Small intestine (tissue), 7 donors: ENCODE results near the gene MT1M. TPM values are rescaled to one million over a fixed set of nuclear protein-coding genes. Genes with fewer than 3 reads are reported as not detected.
"Not testable (repeated sequence)": the region's sequence is repeated elsewhere in the genome, so short reads cannot be mapped to it uniquely, and the experiment has no call there.

Source experiments
- DNase-seq, 2 donors: peaks; one replicate each; pipeline versions ENCODE4 v3.0.0 to v3.0.0-alpha.2; 2013
- FAIRE-seq: peaks from 2 replicates; lab custom pipeline; 2012; peaks lifted over from hg19 to GRCh38; lab: Jason Lieb, UNC
- H3K27ac ChIP-seq, 3 donors: one replicate each; pipeline ENCODE4 v1.5.1; 2013; ENCODE audit warnings: low read length in 2 of 3, mild to moderate bottlenecking in 2 of 3, control low read depth in 1 of 3, inconsistent platforms in 1 of 3, low read depth in 1 of 3, moderate library complexity in 1 of 3
- H3K27me3 ChIP-seq, 3 donors: one replicate each; pipeline ENCODE4 v1.6.1; 2013; ENCODE audit warnings: low read length in 3 of 3, inconsistent platforms in 1 of 3; ENCODE audit not compliant: control insufficient read depth in 3 of 3, insufficient read depth in 3 of 3
- H3K36me3 ChIP-seq, 3 donors: one replicate each; pipeline ENCODE4 v1.6.1; 2013; ENCODE audit warnings: low read length in 3 of 3, inconsistent platforms in 1 of 3, low read depth in 1 of 3, mild to moderate bottlenecking in 1 of 3, moderate library complexity in 1 of 3; ENCODE audit not compliant: control insufficient read depth in 3 of 3, insufficient read depth in 2 of 3
- H3K4me1 ChIP-seq, 3 donors: one replicate each; pipeline ENCODE4 v1.6.1; 2013; ENCODE audit warnings: low read length in 2 of 3, inconsistent platforms in 1 of 3, low read depth in 1 of 3, mild to moderate bottlenecking in 1 of 3, moderate library complexity in 1 of 3; ENCODE audit not compliant: control insufficient read depth in 3 of 3, insufficient read depth in 2 of 3
- H3K4me3 ChIP-seq, 3 donors: one replicate each; pipeline ENCODE4 v1.5.1; 2013; ENCODE audit warnings: low read length in 3 of 3, control low read depth in 1 of 3, inconsistent platforms in 1 of 3, low read depth in 1 of 3, mild to moderate bottlenecking in 1 of 3, moderate library complexity in 1 of 3
- H3K9me3 ChIP-seq, 2 donors: one replicate each; pipeline ENCODE4 v1.6.1; 2013; ENCODE audit warnings: low read depth in 1 of 2, low read length in 1 of 2; ENCODE audit not compliant: control insufficient read depth in 2 of 2, insufficient read depth in 1 of 2
- WGBS, 3 donors: extraction: QIAGEN DNeasy Blood & Tissue Kit; methylation state at CpG; one replicate each; pipeline ENCODE4 v1.1.7; 2013; 5-methylcytosine and 5-hydroxymethylcytosine counted together
- polyA plus RNA-seq, 4 donors: library from polyadenylated mRNA; stranded (reverse) in 3 of 4; unstranded in 1 of 4; fragments of 200-250 nt in 3 of 4; fragments of 120-200 nt in 1 of 4; gene quantifications; one replicate each; pipeline versions ENCODE4 v1.2.1 to v1.2.3, GENCODE V29; 2013
- donor health status: healthy with polysubstance abuse.
- donor health status: control.
- donor health status: control.
- donor health status: Bipolar disorder and iron deficiency.
- donor health status: healthy.

The MT1M gene
- polyA plus RNA-seq, 4 donors, result 3.5 to 106 (median 8.6) TPM

DNA sequence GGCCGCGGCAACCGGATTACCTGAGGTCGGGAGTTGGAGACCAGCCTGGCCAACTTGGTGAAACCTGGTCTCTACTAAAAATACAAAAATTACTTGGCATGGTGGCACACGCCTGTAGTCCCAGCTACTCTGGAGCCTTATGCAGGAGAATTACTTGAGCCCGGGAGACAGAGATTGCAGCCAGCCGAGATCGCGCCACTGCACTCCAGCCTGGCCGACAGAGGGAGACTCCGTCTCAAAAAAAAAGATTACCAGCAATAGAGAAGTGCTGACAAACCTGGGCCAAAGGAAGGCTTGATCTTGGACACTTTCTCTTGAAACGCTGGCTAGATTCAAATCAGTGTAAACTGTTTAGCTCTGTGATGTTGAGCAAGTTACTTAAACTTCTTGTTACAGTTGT lies 41.5 kb downstream of the MT1M start:
- H3K4me3 ChIP-seq, result no peak overlapping the region
- WGBS, 3 donors, result 31 to 43% (median 38%) methylated on average over 12 of the region's 12 CpGs
- FAIRE-seq (no peak), DNase-seq (peak; percentile 54 to 59)
- no peaks in the 10 kb centered on the region for H3K9me3 ChIP-seq
- peaks cover 0 to 3% (median 0%) of the 10 kb centered on the region in 3 donors for H3K36me3 ChIP-seq
- no peak overlapping the region for H3K27ac ChIP-seq
- peaks cover 0 to 12% (median 0%) of the 10 kb centered on the region in 3 donors for H3K4me1 ChIP-seq
- H3K27me3 ChIP-seq, result peaks cover 0 to 35% (median 14%) of the 10 kb centered on the region in 3 donors

DNA sequence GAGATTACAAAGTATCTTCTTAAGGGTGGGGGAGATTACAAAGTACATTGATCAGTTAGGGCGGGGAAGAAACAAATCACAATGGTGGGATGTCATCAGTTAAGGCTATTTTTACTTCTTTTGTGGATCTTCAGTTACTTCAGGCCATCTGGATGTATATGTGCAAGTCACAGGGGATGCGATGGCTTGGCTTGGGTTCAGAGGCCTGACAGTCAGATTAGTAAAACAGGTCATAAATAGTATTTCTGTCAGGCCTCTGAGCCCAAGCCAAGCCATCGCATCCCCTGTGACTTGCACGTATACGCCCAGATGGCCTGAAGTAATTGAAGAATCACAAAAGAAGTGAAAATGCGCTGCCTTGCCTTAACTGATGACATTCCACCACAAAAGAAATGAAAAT lies 42.1 kb downstream of the MT1M start:
- H3K27ac ChIP-seq, FAIRE-seq, H3K36me3 ChIP-seq, H3K9me3 ChIP-seq, H3K4me1 ChIP-seq, DNase-seq, H3K4me3 ChIP-seq: not testable (repeated sequence)
- H3K27me3 ChIP-seq, result peaks cover 0 to 28% (median 10%) of the 10 kb centered on the region in 3 donors
- 88 to 93% (median 89%) methylated on average over 6 of the region's 6 CpGs for WGBS, 3 donors

DNA sequence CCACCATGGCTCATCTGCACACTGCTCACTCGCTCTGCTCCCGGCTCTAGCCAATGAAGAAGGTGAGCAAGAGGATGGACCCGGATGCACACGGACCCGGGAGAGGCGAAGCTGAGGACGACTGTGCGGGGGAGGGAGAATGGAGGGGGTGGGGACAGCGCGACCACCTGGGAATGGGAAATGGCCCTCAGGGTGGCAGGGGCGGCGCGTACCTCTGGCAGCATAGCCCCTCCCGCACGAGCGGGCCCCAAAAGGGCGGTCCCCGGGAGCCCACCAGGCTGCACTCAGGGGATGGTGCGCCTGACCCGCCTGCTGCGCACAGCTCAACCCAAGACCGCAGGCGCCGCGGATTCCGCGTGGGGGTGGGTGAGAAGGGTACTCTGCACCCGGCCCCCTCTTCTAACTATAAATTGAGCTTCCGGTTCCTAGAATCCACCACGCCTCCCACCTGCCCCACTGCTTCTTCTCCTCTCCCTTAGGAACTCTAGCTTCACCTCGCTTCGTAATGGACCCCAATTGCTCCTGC lies 43.3 kb downstream of the MT1M start:
- Histone ChIP-seq H3K9me3 (no peaks in the 10 kb centered on the region), H3K4me1 (no peaks in the 10 kb centered on the region), H3K27me3 (peaks cover 0 to 17% (median under 1%) of the 10 kb centered on the region in 3 donors), H3K36me3 (peaks cover 0 to 1% (median 0%) of the 10 kb centered on the region in 3 donors), H3K27ac (no peak overlapping the region), H3K4me3 (peak overlapping the region in 2 of 3 donors; percentile 39 to 45)
- peak; percentile 35 to 60 for DNase-seq
- FAIRE-seq, result no peak
- WGBS, 3 donors, result 3 to 10% (median 4%) methylated on average over 24 to 32 of the region's 32 CpGs

DNA sequence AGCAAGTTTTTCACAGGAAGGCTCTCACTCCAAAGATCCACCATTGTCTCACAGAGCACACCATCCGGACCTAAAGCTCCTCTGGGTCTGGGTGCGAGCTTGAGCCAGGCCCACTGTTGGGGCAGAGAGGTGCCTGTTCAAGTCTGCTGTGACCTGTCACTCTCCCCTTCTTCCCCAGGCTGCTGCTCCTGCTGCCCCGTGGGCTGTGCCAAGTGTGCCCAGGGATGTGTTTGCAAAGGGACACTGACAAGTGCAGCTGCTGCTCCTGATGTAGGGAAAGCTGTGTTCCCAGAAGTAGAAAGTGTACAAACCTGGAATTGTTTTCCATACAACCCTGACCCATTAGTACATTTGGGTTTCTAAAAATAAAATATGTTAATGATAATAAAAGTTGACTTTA lies 45.0 kb downstream of the MT1M start:
- peaks cover 0 to 6% (median 0%) of the 10 kb centered on the region in 3 donors for H3K4me1 ChIP-seq
- H3K9me3 ChIP-seq, result no peaks in the 10 kb centered on the region
- WGBS, 3 donors, result 70 to 76% (median 76%) methylated on average over 3 of the region's 3 CpGs
- no peaks in the 10 kb centered on the region for H3K36me3 ChIP-seq
- no peak for DNase-seq
- no peak for FAIRE-seq
- H3K4me3 ChIP-seq, result no peak overlapping the region
- H3K27ac ChIP-seq, result no peak overlapping the region
- H3K27me3 ChIP-seq, result peaks cover 0 to 13% (median 0%) of the 10 kb centered on the region in 3 donors

DNA sequence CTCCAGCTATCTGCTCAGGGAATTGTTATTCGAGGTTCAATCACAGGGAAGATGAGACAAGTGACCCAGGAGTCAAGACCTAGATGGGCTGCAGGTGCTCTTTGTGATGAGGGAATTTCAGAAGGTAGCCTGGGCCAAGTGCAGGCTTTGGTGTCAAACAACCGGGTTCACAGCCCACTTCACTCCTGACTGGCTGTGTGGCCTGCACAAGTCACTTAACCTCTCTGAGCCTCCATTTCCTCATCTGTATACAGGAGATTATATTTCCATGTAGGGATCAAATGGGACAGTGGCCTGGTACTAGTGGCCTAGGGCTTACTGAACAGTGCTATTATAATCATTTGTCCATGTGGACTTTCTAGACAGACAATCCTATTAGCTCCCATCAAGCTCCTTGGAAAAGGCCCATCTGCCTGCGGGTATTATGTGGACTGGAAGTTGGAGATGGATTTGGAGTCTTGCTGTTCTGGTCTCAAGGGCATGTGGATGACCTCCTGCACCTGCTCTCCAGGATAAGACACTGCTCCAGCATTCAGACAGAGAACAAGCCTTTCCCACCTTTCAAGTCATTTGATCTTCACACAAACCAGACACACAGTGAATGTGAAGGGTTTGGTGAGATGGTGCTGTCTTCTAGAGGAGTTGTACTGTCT lies 46.7 kb downstream of the MT1M start:
- H3K36me3 ChIP-seq, result peaks cover 0 to 6% (median 0%) of the 10 kb centered on the region in 3 donors
- no peaks in the 10 kb centered on the region for H3K9me3 ChIP-seq
- DNase-seq (no peak), FAIRE-seq (no peak)
- no peak overlapping the region for H3K4me3 ChIP-seq
- peaks cover 0 to 15% (median 4%) of the 10 kb centered on the region in 3 donors for H3K4me1 ChIP-seq
- H3K27ac ChIP-seq, result no peak overlapping the region
- peaks cover 0 to 13% (median 0%) of the 10 kb centered on the region in 3 donors for H3K27me3 ChIP-seq
- WGBS, 3 donors, result 74 to 93% (median 92%) methylated on average over 3 of the region's 3 CpGs

DNA sequence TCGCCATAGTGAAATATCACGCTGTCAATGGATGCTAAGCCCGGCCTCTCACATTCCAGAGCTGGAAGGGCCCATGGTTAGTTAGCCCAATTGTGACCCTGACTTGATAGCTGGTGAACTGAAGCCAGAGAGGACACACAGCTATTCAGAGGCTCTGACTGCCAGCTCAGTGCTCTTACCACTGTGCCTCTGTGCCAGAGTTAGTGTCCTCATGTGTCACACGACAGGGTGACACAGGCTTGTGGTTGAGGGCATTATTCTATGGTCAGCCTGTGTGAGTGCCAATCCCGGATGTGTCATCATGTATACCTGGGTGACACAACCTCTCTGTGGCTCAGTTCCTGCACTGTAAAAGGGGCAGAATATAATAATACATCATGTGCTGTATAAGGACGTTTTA lies 47.4 kb downstream of the MT1M start:
- 87 to 88% (median 88%) methylated on average over 6 of the region's 6 CpGs for WGBS, 3 donors
- FAIRE-seq (no peak), DNase-seq (no peak)
- peaks cover 0 to 13% (median 0%) of the 10 kb centered on the region in 3 donors for H3K27me3 ChIP-seq
- H3K27ac ChIP-seq, result no peak overlapping the region
- peaks cover 0 to 15% (median 4%) of the 10 kb centered on the region in 3 donors for H3K4me1 ChIP-seq
- no peak overlapping the region for H3K4me3 ChIP-seq
- peaks cover 0 to 8% (median 0%) of the 10 kb centered on the region in 3 donors for H3K36me3 ChIP-seq
- no peaks in the 10 kb centered on the region for H3K9me3 ChIP-seq

DNA sequence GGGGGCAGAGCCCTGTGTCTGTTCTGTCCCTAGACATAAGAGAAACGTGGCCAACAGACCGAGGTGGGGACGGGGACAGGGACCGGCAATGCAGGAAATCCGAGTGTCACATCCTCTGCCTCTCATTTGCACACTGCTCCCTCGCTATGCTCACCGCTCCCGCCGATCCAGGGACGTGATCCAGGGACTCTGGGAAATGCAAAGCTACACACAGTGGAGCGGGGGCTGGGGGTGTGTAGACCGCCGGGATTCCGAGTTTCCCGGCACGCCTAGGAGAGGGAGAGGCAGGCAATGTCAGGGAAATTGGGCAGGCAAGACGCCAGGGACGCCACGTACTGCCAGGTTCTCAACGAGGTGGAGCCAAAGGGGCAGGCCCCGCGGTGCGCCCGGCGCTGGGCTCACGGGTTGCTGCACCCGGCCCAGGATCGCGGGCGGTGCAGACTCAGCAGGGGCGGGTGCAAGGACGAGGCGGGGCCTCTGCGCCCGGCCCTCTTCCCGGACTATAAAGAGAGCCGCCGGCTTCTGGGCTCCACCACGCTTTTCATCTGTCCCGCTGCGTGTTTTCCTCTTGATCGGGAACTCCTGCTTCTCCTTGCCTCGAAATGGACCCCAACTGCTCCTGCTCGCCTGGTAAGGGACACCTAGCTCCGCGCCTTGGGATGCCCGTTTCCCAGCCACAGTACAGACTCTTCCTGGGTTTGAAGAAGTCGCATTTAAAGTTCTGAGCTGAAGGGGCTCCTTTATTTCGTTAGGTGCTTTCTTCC lies 49.7 kb downstream of the MT1M start, which contains the start of gene MT1X:
MT1X (plus strand) TSS at position 532 of the 764 bp plus-strand sequence; CDS start at position 603, 71 bp downstream.
- Histone ChIP-seq H3K27me3 (no peaks in the 10 kb centered on the region), H3K4me3 (peak within 1 kb of the TSS; percentile 8 to 70 (median 59)), H3K36me3 (peaks cover 0 to 11% (median 0%) of the 10 kb centered on the region in 3 donors), H3K9me3 (peaks cover 0 to 11% of the 10 kb centered on the region in 2 donors), H3K27ac (peak within 1 kb of the TSS; percentile 59 to 79 (median 74)), H3K4me1 (peaks cover 0 to 15% (median 4%) of the 10 kb centered on the region in 3 donors)
- peak; percentile 95 to 97 for DNase-seq
- WGBS, 3 donors, result 0 to 1% (median 0%) methylated on average over 49 of the region's 49 CpGs
- no peak for FAIRE-seq
